CD4-positive, alpha-beta memory T cell (primary cell): ENCODE measurements around the gene ANKRD52. TPM values are rescaled to one million over a fixed set of nuclear protein-coding genes. Genes with fewer than 3 reads are reported as not detected.

Experiments
- CTCF ChIA-PET: fragments of 350-600 bp; sonication (Branson Sonifier 250); formaldehyde crosslinking; loops from one replicate; lab custom pipeline; 2021; ENCODE audit warnings: inconsistent platforms; ENCODE audit not compliant: partially characterized antibody; lab: Charles Lee
- POLR2A ChIA-PET: fragments of 350-600 bp; sonication (Branson Sonifier 250); formaldehyde crosslinking; loops from one replicate; lab custom pipeline; 2021; ENCODE audit not compliant: partially characterized antibody; lab: Charles Lee
- DNase-seq, 5 donors: peaks; one replicate each; pipeline versions ENCODE4 v3.0.0 to v3.0.0-alpha.2; 2020 to 2022; ENCODE audit warnings: mixed read lengths in 1 of 5
- H3K27ac ChIP-seq: one replicate; pipeline ENCODE4 v1.7.0; 2013; ENCODE audit warnings: low read depth, low read length
- H3K27me3 ChIP-seq: 2 replicates; pipeline ENCODE4 v1.7.0; 2013; ENCODE audit warnings: mild to moderate bottlenecking, low read length, moderate library complexity; ENCODE audit not compliant: insufficient read depth
- H3K36me3 ChIP-seq: 2 replicates; pipeline ENCODE4 v1.7.0; 2013; ENCODE audit warnings: mild to moderate bottlenecking, low read length, moderate library complexity; ENCODE audit not compliant: insufficient read depth
- H3K4me1 ChIP-seq: 2 replicates; pipeline ENCODE4 v1.7.0; 2013; ENCODE audit warnings: mild to moderate bottlenecking, low read length, moderate library complexity; ENCODE audit not compliant: insufficient read depth
- H3K4me3 ChIP-seq, 2 donors: one replicate each; pipeline ENCODE4 v1.7.0; 2013; ENCODE audit warnings: low read length in 2 of 2, mild to moderate bottlenecking in 1 of 2
- H3K9me3 ChIP-seq, 2 donors: one replicate each; pipeline ENCODE4 v1.7.0; 2013; ENCODE audit warnings: low read length in 2 of 2, control low read depth in 1 of 2; ENCODE audit not compliant: control insufficient read depth in 1 of 2
- H3K27ac Mint-ChIP-seq, 7 donors: one replicate each; pipeline ENCODE4 v1.8.0; 2020 to 2021; ENCODE audit warnings: mixed read lengths in 7 of 7, mild to moderate bottlenecking in 6 of 7, inconsistent platforms in 3 of 7, moderate library complexity in 3 of 7
- H3K27me3 Mint-ChIP-seq, 2 donors: one replicate each; pipeline ENCODE4 v1.8.0; 2020 to 2021; ENCODE audit warnings: mixed read lengths in 2 of 2
- H3K36me3 Mint-ChIP-seq, 2 donors: one replicate each; pipeline ENCODE4 v1.8.0; 2020 to 2021; ENCODE audit warnings: mixed read lengths in 2 of 2, inconsistent platforms in 1 of 2, mild to moderate bottlenecking in 1 of 2
- H3K4me1 Mint-ChIP-seq, 4 donors: one replicate each; pipeline ENCODE4 v1.8.0; 2020 to 2021; ENCODE audit warnings: mixed read lengths in 4 of 4, mild to moderate bottlenecking in 1 of 4
- H3K4me3 Mint-ChIP-seq, 8 donors: one replicate each; pipeline ENCODE4 v1.8.0; 2020 to 2021; ENCODE audit warnings: mixed read lengths in 8 of 8, mild to moderate bottlenecking in 7 of 8, moderate library complexity in 6 of 8, inconsistent platforms in 3 of 8
- H3K9me3 Mint-ChIP-seq, 8 donors: one replicate each; pipeline ENCODE4 v1.8.0; 2020 to 2021; ENCODE audit warnings: mixed read lengths in 8 of 8, mild to moderate bottlenecking in 5 of 8, inconsistent platforms in 3 of 8, moderate library complexity in 1 of 8
- intact Hi-C: fragments of 100-400 bp; cut with micrococcal nuclease; formaldehyde crosslinking; loops from one replicate; pipeline ENCODE4 v1.15.1; 2023
- polyA plus RNA-seq, 2 donors: library from polyadenylated mRNA; unstranded; fragments of 300-500 nt; fragmentation: Illumina TruSeq; gene quantifications; one replicate each; pipeline ENCODE4 v1.2.3, GENCODE V29; 2021
- total RNA-seq, 2 experiments: library from RNA; stranded (reverse); gene quantifications; one replicate each; pipeline ENCODE4 v1.2.3, GENCODE V29; 2021

The ANKRD52 gene
- total and polyA plus RNA-seq, 4 experiments from 2014 or later = 3.4 to 44.5 (median 34.6) TPM

GRCh38 chr12:56236091-56236490, 22.1 kb downstream of the ANKRD52 start:
- H3K4me3 Mint-ChIP-seq = no peak overlapping the region
- Histone ChIP-seq H3K4me3 (no peak overlapping the region), H3K9me3 (no peaks in the 10 kb centered on the region), H3K27me3 (no peaks in the 10 kb centered on the region), H3K4me1 (no peaks in the 10 kb centered on the region), H3K36me3 (peaks cover 5% of the 10 kb centered on the region), H3K27ac (no peak overlapping the region)
- H3K4me1 Mint-ChIP-seq = no peaks in the 10 kb centered on the region
- CTCF ChIA-PET = interaction anchor here (1.3 to 2.0 kb wide), 2 partner anchors 118 to 228 kb away, joined by 3 to 5 read pairs; no protein-coding TSS in a partner anchor
- DNase-seq = no peak
- intact Hi-C loops = no loop called here
- POLR2A ChIA-PET = interaction anchor here (0.8 to 1.4 kb wide), 3 partner anchors 9 to 22 kb away, joined by 3 to 5 read pairs (median 3); partner anchors contain the start of genes ANKRD52 and RNF41
- H3K36me3 Mint-ChIP-seq = peaks cover 0 to 24% of the 10 kb centered on the region in 2 donors
- H3K27ac Mint-ChIP-seq = no peak overlapping the region
- no peaks in the 10 kb centered on the region for H3K27me3 Mint-ChIP-seq
- no peaks in the 10 kb centered on the region for H3K9me3 Mint-ChIP-seq

DNA sequence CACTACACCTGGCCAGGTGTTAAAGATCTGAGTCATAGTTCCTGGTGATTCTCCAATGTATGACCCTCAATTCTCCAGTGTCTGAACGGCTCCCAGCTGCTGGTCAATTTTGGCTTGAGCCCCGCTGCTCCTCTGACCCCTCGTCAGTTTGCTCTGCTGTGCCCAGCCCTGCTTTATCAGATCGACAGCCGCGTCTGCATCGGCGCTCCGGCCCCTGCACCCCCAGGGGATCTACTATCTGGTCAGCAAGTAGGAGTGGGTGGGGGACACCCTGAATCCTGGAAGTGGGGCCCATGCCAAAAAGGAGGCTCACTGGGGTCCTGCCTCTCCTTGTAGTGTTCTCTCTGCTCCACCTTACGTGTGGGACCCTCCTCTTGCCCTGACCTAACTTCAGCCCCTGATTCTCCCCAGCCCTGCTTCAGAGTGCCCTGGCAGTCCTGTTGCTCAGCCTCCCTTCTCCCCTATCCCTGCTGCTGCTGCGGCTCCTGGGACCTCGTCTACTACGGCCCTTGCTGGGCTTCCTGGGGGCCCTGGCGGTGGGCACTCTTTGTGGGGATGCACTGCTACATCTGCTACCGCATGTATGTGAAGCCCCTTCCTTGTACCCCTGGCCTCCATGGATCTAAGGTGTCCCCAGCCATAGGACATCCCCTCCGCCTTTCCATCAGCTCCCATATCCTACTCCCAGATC, 23.3 kb downstream of the ANKRD52 start:
- Mint-ChIP-seq H3K4me1 (no peaks in the 10 kb centered on the region), H3K9me3 (peaks cover 0 to 2% (median 0%) of the 10 kb centered on the region in 8 donors), H3K27ac (peak overlapping the region in 4 of 7 donors; percentile 20 to 71 (median 52)), H3K27me3 (no peaks in the 10 kb centered on the region), H3K4me3 (no peak overlapping the region), H3K36me3 (peaks cover 0 to 17% of the 10 kb centered on the region in 2 donors)
- intact Hi-C loops = no loop called here
- ChIA-PET CTCF (interaction anchor here (0.7 to 2.0 kb wide), 3 partner anchors 116 to 469 kb away, joined by 4 to 5 read pairs (median 5); partner anchors contain the start of gene ZC3H10), POLR2A (no interaction called here)
- no peak for DNase-seq
- H3K4me1 ChIP-seq = no peaks in the 10 kb centered on the region
- H3K9me3 ChIP-seq = no peaks in the 10 kb centered on the region
- no peak overlapping the region for H3K27ac ChIP-seq
- no peaks in the 10 kb centered on the region for H3K27me3 ChIP-seq
- no peak overlapping the region for H3K4me3 ChIP-seq
- H3K36me3 ChIP-seq = no peaks in the 10 kb centered on the region

GRCh38 chr12:56231184-56231582, 27.0 kb downstream of the ANKRD52 start:
- POLR2A ChIA-PET = interaction anchor here (0.7 kb wide), 2 partner anchors 41 to 218 kb away, joined by 3 read pairs; no protein-coding TSS in a partner anchor
- Histone ChIP-seq H3K9me3 (no peaks in the 10 kb centered on the region), H3K4me1 (no peaks in the 10 kb centered on the region), H3K27me3 (no peaks in the 10 kb centered on the region), H3K27ac (no peak overlapping the region), H3K4me3 (no peak overlapping the region), H3K36me3 (no peaks in the 10 kb centered on the region)
- Mint-ChIP-seq H3K9me3 (peaks cover 0 to 2% (median 0%) of the 10 kb centered on the region in 8 donors), H3K27me3 (no peaks in the 10 kb centered on the region), H3K4me1 (peaks cover 0 to 1% (median 0%) of the 10 kb centered on the region in 4 donors), H3K27ac (no peak overlapping the region), H3K36me3 (peaks cover 0 to 9% of the 10 kb centered on the region in 2 donors), H3K4me3 (peak overlapping the region in 1 of 8 donors; percentile 64)
- intact Hi-C loops = no loop called here
- DNase-seq = no peak
- CTCF ChIA-PET = interaction anchor here (0.7 to 1.1 kb wide), 3 partner anchors 9 to 749 kb away, joined by 3 to 5 read pairs (median 3); partner anchors contain the start of genes RNF41 and SMARCC2

DNA sequence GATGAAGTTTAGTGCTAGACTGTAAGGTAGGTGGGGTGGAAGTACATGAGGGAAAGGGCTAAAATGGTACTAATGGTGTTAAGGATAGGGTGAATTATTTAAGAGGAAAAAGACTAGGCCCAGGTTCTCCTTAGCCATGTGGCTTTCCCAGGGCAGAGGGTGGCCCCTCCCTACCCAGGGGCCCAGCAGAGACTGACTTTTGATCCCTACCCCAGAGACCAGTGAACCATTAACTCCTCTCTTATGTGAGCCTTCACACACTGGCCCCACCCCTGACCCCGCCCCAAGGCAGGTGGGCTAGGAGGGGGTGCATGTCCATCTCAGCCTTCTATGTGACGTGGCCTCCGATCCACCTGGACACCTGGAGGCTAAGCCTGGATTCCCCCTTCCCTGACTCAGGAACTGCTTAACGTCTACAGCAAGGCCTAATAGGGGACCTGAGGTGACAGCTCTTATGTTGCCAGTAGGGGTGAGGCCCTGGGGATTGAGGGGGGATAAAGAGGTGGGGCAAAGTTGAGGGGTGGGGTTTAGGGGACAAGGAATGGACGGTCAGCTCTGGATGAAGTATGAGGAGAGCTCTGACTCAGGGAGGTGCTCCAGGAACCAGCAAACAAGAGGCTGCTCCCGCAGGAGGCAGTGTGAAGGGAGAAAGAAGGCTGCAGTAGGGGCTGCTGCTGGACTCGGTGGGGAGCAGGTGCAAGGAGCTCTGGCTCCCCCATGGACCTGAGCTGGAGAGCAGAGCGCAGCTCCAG, 27.6 kb downstream of the ANKRD52 start:
- H3K4me3 Mint-ChIP-seq = no peak overlapping the region

GRCh38 chr12:56229916-56230431, 28.2 kb downstream of the ANKRD52 start, which contains the start of gene SLC39A5:
TSS of gene SLC39A5 (plus strand) at chr12:56230051. CDS start at chr12:56231275, 1,224 bp downstream.
- POLR2A ChIA-PET = no interaction called here
- H3K36me3 ChIP-seq = no peaks in the 10 kb centered on the region
- H3K27ac Mint-ChIP-seq = peak within 1 kb of the TSS in 3 of 7 donors; percentile 17 to 32 (median 20)
- CTCF ChIA-PET = interaction anchor here (1.1 kb wide), 1 partner anchor 40 kb away, joined by 3 read pairs; the partner anchor contains the start of gene SMARCC2
- H3K4me1 ChIP-seq = peaks cover 9% of the 10 kb centered on the region
- H3K9me3 ChIP-seq = no peaks in the 10 kb centered on the region
- H3K4me3 Mint-ChIP-seq = no peak within 1 kb of the TSS
- no peaks in the 10 kb centered on the region for H3K27me3 ChIP-seq
- peaks cover 0 to 11% of the 10 kb centered on the region in 2 donors for H3K36me3 Mint-ChIP-seq
- H3K4me3 ChIP-seq = no peak within 1 kb of the TSS
- H3K9me3 Mint-ChIP-seq = peaks cover 0 to 2% (median 0%) of the 10 kb centered on the region in 8 donors
- H3K4me1 Mint-ChIP-seq = peaks cover 4 to 10% (median 7%) of the 10 kb centered on the region in 4 donors
- intact Hi-C loops = no loop called here
- H3K27me3 Mint-ChIP-seq = no peaks in the 10 kb centered on the region
- no peak for DNase-seq
- no peak within 1 kb of the TSS for H3K27ac ChIP-seq

More for the DNA sequence above, 27.6 kb downstream of the ANKRD52 start:
- Histone ChIP-seq H3K36me3 (no peaks in the 10 kb centered on the region), H3K9me3 (no peaks in the 10 kb centered on the region), H3K4me1 (peaks cover 3% of the 10 kb centered on the region), H3K27ac (no peak overlapping the region), H3K4me3 (no peak overlapping the region), H3K27me3 (no peaks in the 10 kb centered on the region)
- ChIA-PET POLR2A (interaction anchor here (0.7 kb wide), 2 partner anchors 41 to 218 kb away, joined by 3 read pairs; no protein-coding TSS in a partner anchor), CTCF (interaction anchor here (1.1 kb wide), 2 partner anchors 9 to 41 kb away, joined by 3 to 5 read pairs; partner anchors contain the start of genes RNF41 and SMARCC2)
- no peak for DNase-seq
- no peaks in the 10 kb centered on the region for H3K27me3 Mint-ChIP-seq
- peak overlapping the region in 2 of 7 donors; percentile 17 to 32 for H3K27ac Mint-ChIP-seq
- intact Hi-C loops = no loop called here
- peaks cover 0 to 11% of the 10 kb centered on the region in 2 donors for H3K36me3 Mint-ChIP-seq
- H3K4me1 Mint-ChIP-seq = peaks cover 0 to 4% (median under 1%) of the 10 kb centered on the region in 4 donors
- peaks cover 0 to 2% (median 0%) of the 10 kb centered on the region in 8 donors for H3K9me3 Mint-ChIP-seq

DNA sequence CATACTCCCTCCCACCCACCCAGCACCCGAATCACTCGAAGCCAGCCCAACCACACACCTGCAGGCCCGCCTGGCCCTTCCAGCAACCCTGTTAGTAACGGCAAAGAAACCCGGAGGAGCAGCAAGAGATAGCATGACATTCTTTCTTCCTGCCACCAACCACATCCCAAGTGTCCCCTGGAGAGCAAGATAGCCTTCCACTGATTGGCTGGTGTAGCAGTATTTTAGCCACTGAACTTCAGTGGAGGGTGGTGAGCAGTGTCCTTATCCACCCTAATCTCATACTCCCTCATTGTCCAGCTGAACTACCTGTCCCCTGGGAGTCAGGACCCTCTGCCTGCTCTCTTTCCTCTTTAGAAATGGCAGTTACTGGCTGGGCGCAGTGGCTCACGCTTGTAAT, 29.1 kb downstream of the ANKRD52 start:
- POLR2A ChIA-PET = no interaction called here
- H3K36me3 ChIP-seq = no peaks in the 10 kb centered on the region
- H3K27me3 Mint-ChIP-seq = no peaks in the 10 kb centered on the region

More for the DNA sequence above, 29.1 kb downstream of the ANKRD52 start:
- no peak overlapping the region for H3K27ac Mint-ChIP-seq
- H3K4me3 Mint-ChIP-seq = no peak overlapping the region
- H3K4me1 ChIP-seq = peaks cover 15% of the 10 kb centered on the region
- DNase-seq = no peak
- H3K27ac ChIP-seq = no peak overlapping the region
- CTCF ChIA-PET = no interaction called here
- H3K9me3 ChIP-seq = no peaks in the 10 kb centered on the region
- peaks cover 0 to 11% of the 10 kb centered on the region in 2 donors for H3K36me3 Mint-ChIP-seq
- no peak overlapping the region for H3K4me3 ChIP-seq
- H3K27me3 ChIP-seq = no peaks in the 10 kb centered on the region
- intact Hi-C loops = no loop called here
- peaks cover 8 to 19% (median 12%) of the 10 kb centered on the region in 4 donors for H3K4me1 Mint-ChIP-seq
- H3K9me3 Mint-ChIP-seq = peaks cover 0 to 2% (median 0%) of the 10 kb centered on the region in 8 donors
